ENCODE results near the gene FGF19.

DNA sequence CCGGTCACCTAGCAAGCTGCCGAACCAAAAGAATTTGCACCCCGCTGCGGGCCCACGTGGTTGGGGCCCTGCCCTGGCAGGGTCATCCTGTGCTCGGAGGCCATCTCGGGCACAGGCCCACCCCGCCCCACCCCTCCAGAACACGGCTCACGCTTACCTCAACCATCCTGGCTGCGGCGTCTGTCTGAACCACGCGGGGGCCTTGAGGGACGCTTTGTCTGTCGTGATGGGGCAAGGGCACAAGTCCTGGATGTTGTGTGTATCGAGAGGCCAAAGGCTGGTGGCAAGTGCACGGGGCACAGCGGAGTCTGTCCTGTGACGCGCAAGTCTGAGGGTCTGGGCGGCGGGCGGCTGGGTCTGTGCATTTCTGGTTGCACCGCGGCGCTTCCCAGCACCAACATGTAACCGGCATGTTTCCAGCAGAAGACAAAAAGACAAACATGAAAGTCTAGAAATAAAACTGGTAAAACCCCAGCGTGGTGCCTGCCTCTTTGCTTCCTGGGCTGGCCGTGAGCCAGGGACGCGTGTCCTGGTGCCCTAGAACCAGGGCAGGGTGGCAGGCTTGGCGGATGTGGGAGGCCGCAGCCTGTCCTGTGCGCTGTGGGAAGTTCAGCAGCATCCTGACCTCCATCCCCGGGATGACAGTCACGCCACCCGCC, 49.7 kb downstream of the FGF19 start:
- no peak for TF ChIP-seq POLR2A (IDR thresholded peaks at IDR 0.05)
- TF ChIP-seq, protein P1, sequence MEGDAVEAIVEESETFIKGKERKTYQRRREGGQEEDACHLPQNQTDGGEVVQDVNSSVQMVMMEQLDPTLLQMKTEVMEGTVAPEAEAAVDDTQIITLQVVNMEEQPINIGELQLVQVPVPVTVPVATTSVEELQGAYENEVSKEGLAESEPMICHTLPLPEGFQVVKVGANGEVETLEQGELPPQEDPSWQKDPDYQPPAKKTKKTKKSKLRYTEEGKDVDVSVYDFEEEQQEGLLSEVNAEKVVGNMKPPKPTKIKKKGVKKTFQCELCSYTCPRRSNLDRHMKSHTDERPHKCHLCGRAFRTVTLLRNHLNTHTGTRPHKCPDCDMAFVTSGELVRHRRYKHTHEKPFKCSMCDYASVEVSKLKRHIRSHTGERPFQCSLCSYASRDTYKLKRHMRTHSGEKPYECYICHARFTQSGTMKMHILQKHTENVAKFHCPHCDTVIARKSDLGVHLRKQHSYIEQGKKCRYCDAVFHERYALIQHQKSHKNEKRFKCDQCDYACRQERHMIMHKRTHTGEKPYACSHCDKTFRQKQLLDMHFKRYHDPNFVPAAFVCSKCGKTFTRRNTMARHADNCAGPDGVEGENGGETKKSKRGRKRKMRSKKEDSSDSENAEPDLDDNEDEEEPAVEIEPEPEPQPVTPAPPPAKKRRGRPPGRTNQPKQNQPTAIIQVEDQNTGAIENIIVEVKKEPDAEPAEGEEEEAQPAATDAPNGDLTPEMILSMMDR (IDR thresholded peaks at IDR 0.05), result no peak

Measured in breast epithelium (tissue), 3 donors.